GM18873 (cell line): ENCODE results near the gene LAMA3.

Experiments used
- ATAC-seq: cut with Tn5 transposase; IDR thresholded peaks from one replicate; pipeline ENCODE4 v1.9.1; 2021; ENCODE audit warnings: mild to moderate bottlenecking, moderate library complexity, moderate number of reproducible peaks; ENCODE audit not compliant: unreplicated experiment, low FRiP score

Gene LAMA3

GRCh38 chr18:23887493-23887892 lies 198.2 kb downstream of the LAMA3 start:
- ATAC-seq = no peak

GRCh38 chr18:23888881-23889280 lies 199.6 kb downstream of the LAMA3 start:
- ATAC-seq = no peak

- ATAC-seq = no peak
These were observed 200.7 kb downstream of the LAMA3 start for GRCh38 chr18:23889907-23890306.

GRCh38 chr18:23890589-23890988 lies 201.3 kb downstream of the LAMA3 start:
- ATAC-seq = no peak

GRCh38 chr18:23893653-23894052 lies 204.4 kb downstream of the LAMA3 start:
- ATAC-seq = no peak

- no peak for ATAC-seq
These were observed 205.5 kb downstream of the LAMA3 start for GRCh38 chr18:23894661-23895175.

- no peak for ATAC-seq
These were observed 208.0 kb downstream of the LAMA3 start for GRCh38 chr18:23897291-23897690.

- ATAC-seq = no peak
These were observed 208.5 kb downstream of the LAMA3 start for GRCh38 chr18:23897733-23898132.

- ATAC-seq = no peak
These were observed 211.7 kb downstream of the LAMA3 start for GRCh38 chr18:23900994-23901393.

- no peak for ATAC-seq
These were observed 213.1 kb downstream of the LAMA3 start for GRCh38 chr18:23902396-23902795.

GRCh38 chr18:23903971-23904370 lies 214.7 kb downstream of the LAMA3 start:
- no peak for ATAC-seq

GRCh38 chr18:23906658-23907057 lies 217.4 kb downstream of the LAMA3 start:
- ATAC-seq = no peak

GRCh38 chr18:23908827-23909226 lies 219.6 kb downstream of the LAMA3 start:
- no peak for ATAC-seq

GRCh38 chr18:23910032-23910431 lies 220.8 kb downstream of the LAMA3 start:
- no peak for ATAC-seq

GRCh38 chr18:23912356-23912755 lies 223.1 kb downstream of the LAMA3 start:
- ATAC-seq = no peak

GRCh38 chr18:23916338-23916737 lies 227.1 kb downstream of the LAMA3 start:
- ATAC-seq = no peak

GRCh38 chr18:23918395-23919032 lies 229.3 kb downstream of the LAMA3 start:
- no peak for ATAC-seq

- ATAC-seq = no peak
These were observed 230.8 kb downstream of the LAMA3 start for GRCh38 chr18:23920054-23920453.

- ATAC-seq = no peak
These were observed 232.5 kb downstream of the LAMA3 start for GRCh38 chr18:23921716-23922285.

- no peak for ATAC-seq
These were observed 233.7 kb downstream of the LAMA3 start for GRCh38 chr18:23922939-23923338.

GRCh38 chr18:23924813-23925212 lies 235.6 kb downstream of the LAMA3 start:
- no peak for ATAC-seq

GRCh38 chr18:23926571-23926970 lies 237.3 kb downstream of the LAMA3 start:
- no peak for ATAC-seq
